Astrocyte of the spinal cord (primary cell): ENCODE results near the gene KRTAP13-4.

Experiments
- DNase-seq: peaks from one replicate; pipeline ENCODE4 v3.0.0; 2011; ENCODE audit warnings: low read depth, low spot score
- H3K4me3 ChIP-seq: 2 replicates; pipeline ENCODE4 v1.5.1; 2011; ENCODE audit warnings: low read depth, mild to moderate bottlenecking, low read length, moderate library complexity
- CTCF ChIP-seq: IDR thresholded peaks from 2 replicates; pipeline ENCODE4 v1.5.1; 2012; ENCODE audit warnings: low read depth, mild to moderate bottlenecking, low read length, inconsistent platforms
- in situ Hi-C: cut with HindIII; loops from 2 replicates; pipeline ENCODE4 v1.10.0; 2017; ENCODE audit warnings: low sequenced_read_pairs

KRTAP13-4 gene

GRCh38 chr21:30479259-30479658 lies 49.2 kb downstream of the KRTAP13-4 start:
- no peak for TF ChIP-seq CTCF
- in situ Hi-C loops: no loop called here
- DNase-seq: no peak
- no peak overlapping the region for H3K4me3 ChIP-seq

- no peak within 1 kb of the TSS for H3K4me3 ChIP-seq
- DNase-seq: no peak
- in situ Hi-C loops: no loop called here
- no peak for TF ChIP-seq CTCF
Observed at GRCh38 chr21:30480145-30480544, 50.1 kb downstream of the KRTAP13-4 start, which contains the start of gene KRTAP19-1. KRTAP19-1 (minus strand) TSS chr21:30480367; CDS start chr21:30480317, 50 bp downstream.
